ENCODE results near the gene POLR3H. TPM values are rescaled to one million over a fixed set of nuclear protein-coding genes. Genes with fewer than 3 reads are reported as not detected.

POLR3H gene
- total RNA-seq, 1 donor from 2014 or later: 46.6 TPM

GRCh38 chr22:41491374-41492100 lies 52.7 kb downstream of the POLR3H start:
- TF ChIP-seq CTCF (conservative IDR thresholded peaks at IDR 0.05): no peak
- Mint-ChIP-seq H3K36me3 (no peaks in the 10 kb centered on the region), H3K4me3 (peak overlapping the region; percentile 9), H3K27ac (peak overlapping the region; percentile 42), H3K9me3 (no peaks in the 10 kb centered on the region), H3K27me3 (no peaks in the 10 kb centered on the region), H3K4me1 (ENCODE audit: unreplicated experiment) (peaks cover 35% of the 10 kb centered on the region)
- no peak for DNase-seq (ENCODE audit: extremely low spot score, unreplicated experiment)

GRCh38 chr22:41488596-41489385 lies 55.5 kb downstream of the POLR3H start:
- Mint-ChIP-seq H3K36me3 (no peaks in the 10 kb centered on the region), H3K27ac (peak overlapping the region; percentile 2), H3K9me3 (no peaks in the 10 kb centered on the region), H3K4me3 (no peak overlapping the region), H3K4me1 (ENCODE audit: unreplicated experiment) (peaks cover 38% of the 10 kb centered on the region), H3K27me3 (no peaks in the 10 kb centered on the region)
- TF ChIP-seq CTCF (conservative IDR thresholded peaks at IDR 0.05): no peak
- no peak for DNase-seq (ENCODE audit: extremely low spot score, unreplicated experiment)

GRCh38 chr22:41488076-41488475 lies 56.2 kb downstream of the POLR3H start:
- H3K36me3 Mint-ChIP-seq: no peaks in the 10 kb centered on the region
- no peak overlapping the region for H3K4me3 Mint-ChIP-seq
- no peak for TF ChIP-seq CTCF (conservative IDR thresholded peaks at IDR 0.05)
- no peaks in the 10 kb centered on the region for H3K9me3 Mint-ChIP-seq
- H3K27ac Mint-ChIP-seq: no peak overlapping the region
- no peaks in the 10 kb centered on the region for H3K27me3 Mint-ChIP-seq
- peaks cover 38% of the 10 kb centered on the region for H3K4me1 Mint-ChIP-seq (ENCODE audit: unreplicated experiment)
- DNase-seq (ENCODE audit: extremely low spot score, unreplicated experiment): no peak

- TF ChIP-seq CTCF (conservative IDR thresholded peaks at IDR 0.05): no peak
- Mint-ChIP-seq H3K27me3 (no peaks in the 10 kb centered on the region), H3K27ac (peak overlapping the region; percentile 10), H3K9me3 (no peaks in the 10 kb centered on the region), H3K4me3 (no peak overlapping the region), H3K4me1 (ENCODE audit: unreplicated experiment) (peaks cover 45% of the 10 kb centered on the region), H3K36me3 (no peaks in the 10 kb centered on the region)
- DNase-seq (ENCODE audit: extremely low spot score, unreplicated experiment): no peak
Observed at GRCh38 chr22:41487037-41487935, 57.0 kb downstream of the POLR3H start.

GRCh38 chr22:41485033-41485432 lies 59.2 kb downstream of the POLR3H start:
- H3K4me3 Mint-ChIP-seq: no peak overlapping the region
- no peaks in the 10 kb centered on the region for H3K27me3 Mint-ChIP-seq
- no peaks in the 10 kb centered on the region for H3K9me3 Mint-ChIP-seq
- peaks cover 33% of the 10 kb centered on the region for H3K4me1 Mint-ChIP-seq (ENCODE audit: unreplicated experiment)
- DNase-seq (ENCODE audit: extremely low spot score, unreplicated experiment): no peak
- no peak for TF ChIP-seq CTCF (conservative IDR thresholded peaks at IDR 0.05)
- peak overlapping the region; percentile 69 for H3K27ac Mint-ChIP-seq
- H3K36me3 Mint-ChIP-seq: no peaks in the 10 kb centered on the region
